GM12873 (cell line): ENCODE data around the gene GATC.

Experiments used
- TF ChIP-seq, protein P1 (sequence below): IDR thresholded peaks from 2 replicates; pipeline ENCODE4 v1.5.1; 2012; ENCODE audit warnings: low read depth, mild to moderate bottlenecking, moderate library complexity, low read length, control low read depth; ENCODE audit not compliant: insufficient read depth; ENCODE audit errors: missing control alignments

The GATC gene

DNA sequence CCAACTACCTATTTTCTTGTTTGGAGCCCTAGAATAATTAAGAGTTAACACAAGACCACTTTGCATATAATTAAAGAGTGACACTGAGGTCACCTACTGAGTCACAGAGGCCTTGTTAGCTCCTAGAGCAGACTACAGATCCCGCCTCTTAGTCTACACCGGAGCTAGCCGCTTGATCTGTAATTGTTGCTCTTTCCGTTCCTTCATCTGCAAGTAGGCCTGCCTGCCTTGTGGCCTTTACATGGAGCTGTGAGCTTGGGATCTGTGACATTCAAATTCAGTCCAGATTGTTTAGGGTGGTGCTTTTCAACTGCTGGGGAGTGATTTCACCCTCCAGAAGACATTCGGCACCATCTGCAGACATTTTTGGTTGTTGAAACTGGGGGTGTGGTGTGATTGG, 44.1 kb downstream of the GATC start:
- TF ChIP-seq, protein P1, sequence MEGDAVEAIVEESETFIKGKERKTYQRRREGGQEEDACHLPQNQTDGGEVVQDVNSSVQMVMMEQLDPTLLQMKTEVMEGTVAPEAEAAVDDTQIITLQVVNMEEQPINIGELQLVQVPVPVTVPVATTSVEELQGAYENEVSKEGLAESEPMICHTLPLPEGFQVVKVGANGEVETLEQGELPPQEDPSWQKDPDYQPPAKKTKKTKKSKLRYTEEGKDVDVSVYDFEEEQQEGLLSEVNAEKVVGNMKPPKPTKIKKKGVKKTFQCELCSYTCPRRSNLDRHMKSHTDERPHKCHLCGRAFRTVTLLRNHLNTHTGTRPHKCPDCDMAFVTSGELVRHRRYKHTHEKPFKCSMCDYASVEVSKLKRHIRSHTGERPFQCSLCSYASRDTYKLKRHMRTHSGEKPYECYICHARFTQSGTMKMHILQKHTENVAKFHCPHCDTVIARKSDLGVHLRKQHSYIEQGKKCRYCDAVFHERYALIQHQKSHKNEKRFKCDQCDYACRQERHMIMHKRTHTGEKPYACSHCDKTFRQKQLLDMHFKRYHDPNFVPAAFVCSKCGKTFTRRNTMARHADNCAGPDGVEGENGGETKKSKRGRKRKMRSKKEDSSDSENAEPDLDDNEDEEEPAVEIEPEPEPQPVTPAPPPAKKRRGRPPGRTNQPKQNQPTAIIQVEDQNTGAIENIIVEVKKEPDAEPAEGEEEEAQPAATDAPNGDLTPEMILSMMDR: no peak

DNA sequence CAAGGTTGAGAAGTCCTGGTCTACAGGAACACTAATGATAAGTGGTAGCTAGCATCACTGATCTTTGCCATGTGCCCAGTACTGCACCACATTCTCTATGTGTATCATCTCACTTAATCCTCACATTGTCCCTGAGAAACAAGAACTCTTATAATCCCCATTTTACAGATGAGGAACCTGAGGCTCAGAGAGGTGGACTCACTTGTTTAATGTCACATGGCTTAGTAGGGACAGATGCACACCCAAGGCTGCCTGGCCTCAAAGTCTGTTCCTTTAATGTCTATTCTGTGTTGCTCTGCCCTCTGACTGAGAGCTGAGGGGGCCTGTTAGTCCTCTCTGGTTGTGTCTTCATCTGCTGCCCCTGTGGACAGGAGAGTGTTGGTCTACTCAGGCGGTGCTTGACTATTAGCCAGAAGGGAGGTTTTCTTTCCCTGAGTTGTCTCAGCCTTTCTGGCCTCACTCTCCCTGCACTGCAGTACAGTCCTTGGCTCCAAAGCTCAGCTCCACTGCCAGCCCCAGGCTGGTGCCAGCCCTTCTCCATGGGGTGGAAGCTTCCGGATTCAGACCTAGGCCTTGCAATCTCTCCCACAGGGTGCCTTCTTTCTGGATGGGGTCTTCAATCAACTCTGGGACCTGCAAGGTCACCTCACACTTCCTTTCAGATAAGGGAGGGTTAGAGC, 44.7 kb downstream of the GATC start:
- TF ChIP-seq, protein P1: no peak

DNA sequence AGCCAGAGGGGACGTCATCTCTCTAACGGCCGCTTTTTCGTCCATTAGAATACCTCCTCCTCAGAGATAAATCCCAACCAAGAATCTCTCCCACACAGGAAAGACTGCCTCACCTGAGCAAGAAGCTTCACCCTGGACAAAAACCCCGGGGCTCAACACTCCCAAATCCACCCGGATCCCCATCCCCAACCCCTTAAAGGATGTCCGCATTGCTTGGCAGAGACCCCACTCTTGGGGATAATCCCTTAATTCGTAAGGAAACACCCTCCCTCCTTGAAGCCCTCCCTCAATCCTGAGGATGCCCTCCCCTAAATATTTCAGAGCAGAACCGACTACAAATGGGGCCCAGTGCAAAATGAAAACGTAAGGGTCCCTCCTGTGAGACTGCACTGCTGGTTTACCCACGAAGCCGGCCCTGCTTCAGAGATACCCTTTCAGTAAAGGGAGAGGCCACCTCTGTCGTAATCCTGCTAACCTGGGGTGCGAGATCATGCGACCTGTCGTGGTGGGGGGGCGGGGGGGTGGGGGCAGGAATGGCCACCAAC, 49.0 kb downstream of the GATC start:
- TF ChIP-seq, protein P1: no peak

DNA sequence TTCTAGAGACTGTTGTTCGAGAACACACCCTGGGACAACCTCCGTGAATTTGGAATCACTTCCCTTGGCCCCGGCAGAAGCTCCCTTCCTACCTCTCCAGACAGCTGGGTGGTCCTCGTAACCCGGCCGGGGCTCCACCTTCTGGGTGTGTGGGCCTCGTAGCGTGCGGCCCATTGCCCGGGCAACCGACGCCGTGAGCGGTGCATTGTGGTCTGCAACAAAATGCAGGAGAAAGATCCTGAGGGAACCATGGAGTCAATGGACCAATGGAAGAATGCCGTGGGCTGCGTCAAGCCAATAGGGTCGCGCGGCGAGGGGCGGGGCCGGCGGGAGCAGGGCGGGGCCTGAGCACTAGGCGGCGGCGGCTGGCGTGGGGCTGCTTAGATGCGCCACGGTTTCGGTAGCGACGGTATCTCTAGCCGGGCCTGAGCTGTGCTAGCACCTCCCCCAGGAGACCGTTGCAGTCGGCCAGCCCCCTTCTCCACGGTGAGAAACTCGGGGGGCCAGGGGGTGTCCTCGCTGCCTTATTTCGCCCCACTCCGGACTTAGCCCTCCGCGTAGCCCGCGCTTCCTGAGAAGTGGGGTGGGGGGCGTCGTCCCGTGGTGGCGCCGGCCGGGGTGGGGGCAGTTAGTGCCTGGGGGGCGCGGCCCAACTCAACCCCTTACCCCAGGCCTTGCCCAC, 49.6 kb downstream of the GATC start, which contains the start of gene DYNLL1:
TSS of gene DYNLL1 (plus strand) at position 383 of the 682 bp plus-strand sequence. CDS start 309 bp downstream, outside the sequence.
- TF ChIP-seq, protein P1: no peak

DNA sequence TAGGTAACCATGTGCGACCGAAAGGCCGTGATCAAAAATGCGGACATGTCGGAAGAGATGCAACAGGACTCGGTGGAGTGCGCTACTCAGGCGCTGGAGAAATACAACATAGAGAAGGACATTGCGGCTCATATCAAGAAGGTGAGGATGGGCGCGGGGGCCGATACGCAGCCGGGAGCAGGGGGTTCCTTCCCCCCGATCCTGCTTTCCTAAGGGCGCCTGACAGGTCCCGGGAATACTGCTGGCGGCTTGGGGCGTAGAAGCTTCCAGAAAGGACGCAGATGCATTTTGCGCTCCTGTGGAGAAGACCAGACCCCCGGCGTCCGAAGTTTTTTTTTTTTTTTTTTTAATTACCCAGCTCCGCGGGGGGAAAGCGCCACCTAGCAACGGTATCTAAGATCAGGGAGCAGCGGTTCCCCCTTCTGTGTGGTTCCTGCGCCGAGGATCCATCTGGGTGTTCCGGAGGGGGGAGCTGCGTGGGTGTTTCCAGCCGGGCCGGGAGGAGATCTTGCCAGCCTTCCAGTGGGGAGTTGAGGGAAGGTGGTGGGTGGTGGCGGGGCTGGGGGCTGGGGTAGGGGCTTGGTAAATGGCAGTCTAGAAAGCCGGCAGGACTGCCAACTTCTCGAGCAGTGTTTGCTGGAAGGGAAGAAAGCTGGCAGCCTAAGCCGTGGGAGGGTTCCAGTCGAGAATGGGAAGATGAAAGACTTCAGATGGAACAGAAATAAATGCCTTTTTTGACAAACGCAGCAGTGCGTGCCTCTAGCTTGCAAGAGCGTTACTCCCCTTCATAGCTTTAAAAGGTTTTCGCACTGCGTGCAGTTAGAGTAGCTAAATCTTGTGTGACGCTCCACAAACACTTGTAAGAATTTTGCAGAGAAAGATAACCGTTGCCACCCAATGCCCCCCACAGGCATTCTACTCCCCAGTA, 50.4 kb downstream of the GATC start:
- TF ChIP-seq, protein P1: peak; percentile 24

DNA sequence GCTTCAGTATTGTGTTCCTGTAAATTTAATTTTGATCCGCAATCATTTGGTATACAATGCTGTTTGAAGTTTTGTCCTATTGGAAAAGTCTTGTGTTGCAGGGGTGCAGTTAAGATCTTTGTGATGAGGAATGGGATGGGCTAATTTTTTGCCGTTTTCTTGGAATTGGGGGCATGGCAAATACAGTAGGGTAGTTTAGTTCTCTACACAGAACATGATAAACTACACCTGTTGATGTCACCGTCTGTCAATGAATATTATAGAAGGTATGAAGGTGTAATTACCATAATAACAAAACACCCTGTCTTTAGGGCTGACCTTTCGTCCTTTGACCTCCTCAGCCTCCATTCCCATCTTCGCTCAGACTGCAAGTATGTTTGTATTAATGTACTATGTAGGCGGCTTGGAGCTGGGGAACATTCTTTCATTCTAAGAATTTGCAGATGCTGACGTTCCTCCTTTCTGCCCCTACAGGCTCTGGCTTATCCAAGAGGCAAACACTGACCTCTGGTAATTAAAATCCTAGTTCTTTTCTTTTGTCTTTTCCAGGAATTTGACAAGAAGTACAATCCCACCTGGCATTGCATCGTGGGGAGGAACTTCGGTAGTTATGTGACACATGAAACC, 51.4 kb downstream of the GATC start:
- TF ChIP-seq, protein P1: no peak
